Colonic mucosa (tissue), 4 donors: Measurements from ENCODE around the gene CDK5. TPM values are rescaled to one million over a fixed set of nuclear protein-coding genes. Genes with fewer than 3 reads are reported as not detected.

ENCODE experiments used
- DNase-seq: peaks from one replicate; pipeline ENCODE4 v3.0.0-alpha.2; 2020
- H3K27ac ChIP-seq: fragments of 200-600 bp; one replicate; pipeline ENCODE4 v1.8.0; 2021
- H3K27me3 ChIP-seq: fragments of 200-600 bp; one replicate; pipeline ENCODE4 v1.8.0; 2021
- H3K36me3 ChIP-seq: fragments of 200-600 bp; one replicate; pipeline ENCODE4 v1.8.0; 2021
- H3K4me1 ChIP-seq: fragments of 200-600 bp; one replicate; pipeline ENCODE4 v1.8.0; 2021; ENCODE audit warnings: mild to moderate bottlenecking
- H3K4me3 ChIP-seq: fragments of 200-600 bp; one replicate; pipeline ENCODE4 v1.8.0; 2021
- H3K9ac ChIP-seq, 2 donors: one replicate each; pipeline ENCODE4 v1.7.0; 2013; ENCODE audit warnings: control low read depth in 2 of 2, low read depth in 2 of 2, low read length in 2 of 2
- H3K9me3 ChIP-seq: fragments of 200-600 bp; one replicate; pipeline ENCODE4 v1.8.0; 2021
- intact Hi-C: fragments of 100-400 bp; cut with DNase I; formaldehyde crosslinking; loops from one replicate; pipeline ENCODE4 v1.14.1; 2022
- total RNA-seq, 2 donors: library from RNA; stranded (reverse); fragmentation: NEBNext Ultra II Directional in 1 of 2; extraction: Animal tissue kit (Norgen Biotek cat#: 25700) in 1 of 2; gene quantifications; one replicate each; pipeline ENCODE4 v1.2.1, GENCODE V29; 2021
- TF ChIP-seq, protein P1 (sequence below): fragments of 200-600 bp; IDR thresholded peaks from one replicate; pipeline ENCODE4 v1.8.0; 2022; ENCODE audit warnings: antibody characterized with exemption, mild to moderate bottlenecking
- donor health status: healthy.
- donor health status: DM: no; HTN: no; CAD: no.
- donor health status: DM: no; HTN: no; CAD: no.

Gene CDK5
- total RNA-seq, 2 donors from 2014 or later, result 11.3 to 15.9 TPM

DNA sequence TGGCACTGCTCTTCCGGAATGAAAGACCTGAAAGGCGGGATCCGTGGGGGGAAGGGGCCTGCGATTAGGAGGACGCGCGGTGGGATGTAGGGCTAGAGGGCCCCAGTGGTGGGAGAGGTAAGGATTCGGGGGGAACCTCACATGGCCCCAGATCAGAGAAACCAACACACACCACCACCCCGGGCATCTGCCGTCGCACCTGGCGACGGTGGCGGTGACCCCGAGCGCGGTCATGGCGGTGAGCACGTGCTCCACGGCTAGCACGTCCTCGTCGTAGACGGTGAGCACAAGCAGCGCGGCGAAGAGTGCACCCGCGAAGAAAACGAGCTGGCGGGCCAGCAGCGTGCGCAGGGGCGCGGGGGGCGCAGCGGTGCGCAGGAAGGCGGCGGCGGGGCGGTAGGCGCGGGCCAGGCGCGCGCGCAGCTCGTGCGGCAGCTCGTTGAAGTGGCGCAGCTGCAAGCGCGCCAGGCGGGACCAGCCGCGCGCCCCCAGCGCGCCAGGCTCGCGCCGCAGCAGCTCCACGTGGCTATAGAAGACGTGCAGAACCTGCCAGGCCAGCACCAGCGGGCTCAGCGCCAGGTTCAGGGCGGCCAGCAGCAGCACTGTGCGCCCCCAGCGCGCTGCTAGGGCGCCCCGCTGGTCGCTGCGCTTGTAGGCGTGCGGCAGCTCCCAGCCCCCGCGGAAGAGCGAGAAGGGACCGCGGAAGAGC lies 39.1 kb downstream of the CDK5 start:
- TF ChIP-seq, protein P1, sequence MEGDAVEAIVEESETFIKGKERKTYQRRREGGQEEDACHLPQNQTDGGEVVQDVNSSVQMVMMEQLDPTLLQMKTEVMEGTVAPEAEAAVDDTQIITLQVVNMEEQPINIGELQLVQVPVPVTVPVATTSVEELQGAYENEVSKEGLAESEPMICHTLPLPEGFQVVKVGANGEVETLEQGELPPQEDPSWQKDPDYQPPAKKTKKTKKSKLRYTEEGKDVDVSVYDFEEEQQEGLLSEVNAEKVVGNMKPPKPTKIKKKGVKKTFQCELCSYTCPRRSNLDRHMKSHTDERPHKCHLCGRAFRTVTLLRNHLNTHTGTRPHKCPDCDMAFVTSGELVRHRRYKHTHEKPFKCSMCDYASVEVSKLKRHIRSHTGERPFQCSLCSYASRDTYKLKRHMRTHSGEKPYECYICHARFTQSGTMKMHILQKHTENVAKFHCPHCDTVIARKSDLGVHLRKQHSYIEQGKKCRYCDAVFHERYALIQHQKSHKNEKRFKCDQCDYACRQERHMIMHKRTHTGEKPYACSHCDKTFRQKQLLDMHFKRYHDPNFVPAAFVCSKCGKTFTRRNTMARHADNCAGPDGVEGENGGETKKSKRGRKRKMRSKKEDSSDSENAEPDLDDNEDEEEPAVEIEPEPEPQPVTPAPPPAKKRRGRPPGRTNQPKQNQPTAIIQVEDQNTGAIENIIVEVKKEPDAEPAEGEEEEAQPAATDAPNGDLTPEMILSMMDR, result no peak
- Histone ChIP-seq H3K4me1 (no peaks in the 10 kb centered on the region), H3K4me3 (peak overlapping the region; percentile 13), H3K9ac (no peak overlapping the region), H3K9me3 (no peaks in the 10 kb centered on the region), H3K36me3 (no peaks in the 10 kb centered on the region), H3K27ac (no peak overlapping the region), H3K27me3 (peaks cover 19% of the 10 kb centered on the region)
- DNase-seq, result no peak
- intact Hi-C loops, result no loop called here

DNA sequence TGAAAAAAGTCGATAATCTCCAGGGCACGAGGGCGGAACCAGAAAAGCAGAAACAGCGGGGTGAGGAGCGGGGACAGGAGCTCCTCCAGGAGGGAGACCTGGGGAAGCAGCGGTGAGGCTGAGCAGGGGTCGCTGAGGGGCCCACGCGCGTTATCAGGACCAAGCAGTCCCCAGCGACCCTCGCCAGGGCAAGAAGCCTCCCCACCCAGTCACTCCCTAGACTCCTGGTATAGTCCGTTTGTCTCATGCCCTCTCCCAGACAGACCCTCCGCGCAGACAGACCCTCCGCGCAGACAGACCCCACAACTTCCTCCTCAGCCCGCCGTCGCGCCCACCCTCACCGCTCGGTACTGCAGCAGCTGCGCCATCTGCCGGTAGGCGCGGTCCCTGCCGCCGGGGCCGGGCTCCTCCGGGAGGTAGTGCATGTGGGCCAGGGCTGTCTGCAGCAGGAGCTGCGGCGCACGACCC lies 39.7 kb downstream of the CDK5 start:
- DNase-seq, result peak; percentile 79
- Histone ChIP-seq H3K4me1 (no peaks in the 10 kb centered on the region), H3K4me3 (peak overlapping the region; percentile 13), H3K9ac (no peak overlapping the region), H3K36me3 (no peaks in the 10 kb centered on the region), H3K27me3 (peaks cover 19% of the 10 kb centered on the region), H3K9me3 (no peaks in the 10 kb centered on the region), H3K27ac (no peak overlapping the region)
- intact Hi-C loops, result no loop called here
- TF ChIP-seq, protein P1, result peak; percentile 94

- Histone ChIP-seq H3K36me3 (no peaks in the 10 kb centered on the region), H3K9me3 (no peaks in the 10 kb centered on the region), H3K9ac (no peak overlapping the region), H3K4me1 (no peaks in the 10 kb centered on the region), H3K27ac (no peak overlapping the region), H3K4me3 (no peak overlapping the region), H3K27me3 (peaks cover 19% of the 10 kb centered on the region)
- intact Hi-C loops, result no loop called here
- no peak for DNase-seq
- TF ChIP-seq, protein P1, result no peak
Observed at GRCh38 chr7:151017370-151017952, 40.2 kb downstream of the CDK5 start.

DNA sequence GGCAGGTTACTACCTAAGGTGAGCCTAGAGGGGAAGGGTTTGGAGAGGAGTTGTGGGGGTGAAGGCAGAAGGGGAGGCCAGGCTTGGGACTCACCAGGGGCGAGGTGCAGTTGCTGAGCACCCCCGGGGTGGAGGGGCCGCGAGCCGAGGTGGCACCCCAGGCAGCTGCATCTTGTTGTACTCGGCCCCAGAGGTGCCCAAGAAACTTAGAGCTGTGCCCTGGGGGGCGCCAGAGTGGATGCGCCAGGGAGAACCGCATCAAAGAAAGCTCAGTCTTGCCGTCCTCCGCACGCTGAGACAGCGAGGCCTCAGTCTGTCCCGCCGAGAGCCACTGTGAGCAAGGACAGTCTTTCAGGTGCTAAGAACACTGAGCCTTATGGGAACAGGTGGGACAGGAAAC lies 40.8 kb downstream of the CDK5 start:
- Histone ChIP-seq H3K4me3 (no peak overlapping the region), H3K36me3 (no peaks in the 10 kb centered on the region), H3K4me1 (no peaks in the 10 kb centered on the region), H3K9ac (no peak overlapping the region), H3K9me3 (no peaks in the 10 kb centered on the region), H3K27ac (no peak overlapping the region), H3K27me3 (peaks cover 19% of the 10 kb centered on the region)
- TF ChIP-seq, protein P1, result no peak
- DNase-seq, result no peak
- intact Hi-C loops, result no loop called here

DNA sequence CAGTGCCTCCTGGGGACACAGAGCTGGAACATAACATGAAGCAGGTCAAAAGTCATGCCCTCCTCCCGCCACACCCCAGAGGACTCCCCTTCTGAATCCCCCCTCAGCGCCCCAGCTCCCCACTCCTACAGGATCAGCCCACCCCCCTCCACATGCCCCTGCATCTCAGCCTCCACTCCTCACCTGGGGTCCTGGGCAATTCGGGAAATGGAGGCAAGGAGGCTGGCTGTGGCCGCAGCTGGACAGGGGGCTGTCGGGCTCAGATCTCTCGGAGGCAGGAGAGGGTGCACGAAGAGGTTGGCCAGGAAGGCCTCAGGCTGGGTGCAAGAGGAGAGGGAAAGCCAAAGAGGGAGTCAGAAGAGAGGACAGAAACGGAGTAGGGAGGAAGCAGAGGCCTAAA lies 41.2 kb downstream of the CDK5 start:
- TF ChIP-seq, protein P1, result no peak
- intact Hi-C loops, result no loop called here
- no peak overlapping the region for H3K9ac ChIP-seq
- no peaks in the 10 kb centered on the region for H3K4me1 ChIP-seq
- H3K36me3 ChIP-seq, result no peaks in the 10 kb centered on the region
- no peak overlapping the region for H3K27ac ChIP-seq
- no peak overlapping the region for H3K4me3 ChIP-seq
- peaks cover 19% of the 10 kb centered on the region for H3K27me3 ChIP-seq
- no peaks in the 10 kb centered on the region for H3K9me3 ChIP-seq
- no peak for DNase-seq
